Measurements from ENCODE around the gene NFATC2.

Gene NFATC2

DNA sequence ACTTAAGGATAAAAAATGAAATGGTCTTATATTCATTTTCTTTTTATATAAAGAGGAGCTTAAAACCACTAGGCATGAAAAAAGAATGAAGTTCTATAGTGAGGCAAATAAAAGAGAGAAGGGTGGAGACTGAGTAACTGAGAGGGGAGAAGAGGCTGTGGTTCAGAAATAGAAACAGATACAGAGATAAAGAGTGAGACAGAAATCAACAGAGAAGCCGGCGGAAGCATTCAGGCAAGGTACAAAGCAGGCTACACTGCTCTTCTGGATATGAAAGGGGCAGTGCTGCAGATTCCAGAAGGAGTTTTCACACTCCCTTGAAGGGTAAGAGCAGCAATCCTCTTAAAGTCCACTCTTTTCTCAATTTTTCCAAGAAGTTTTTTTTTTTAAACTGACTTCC lies 29.9 kb downstream of the NFATC2 start:
- DNase-seq, result no peak

DNA sequence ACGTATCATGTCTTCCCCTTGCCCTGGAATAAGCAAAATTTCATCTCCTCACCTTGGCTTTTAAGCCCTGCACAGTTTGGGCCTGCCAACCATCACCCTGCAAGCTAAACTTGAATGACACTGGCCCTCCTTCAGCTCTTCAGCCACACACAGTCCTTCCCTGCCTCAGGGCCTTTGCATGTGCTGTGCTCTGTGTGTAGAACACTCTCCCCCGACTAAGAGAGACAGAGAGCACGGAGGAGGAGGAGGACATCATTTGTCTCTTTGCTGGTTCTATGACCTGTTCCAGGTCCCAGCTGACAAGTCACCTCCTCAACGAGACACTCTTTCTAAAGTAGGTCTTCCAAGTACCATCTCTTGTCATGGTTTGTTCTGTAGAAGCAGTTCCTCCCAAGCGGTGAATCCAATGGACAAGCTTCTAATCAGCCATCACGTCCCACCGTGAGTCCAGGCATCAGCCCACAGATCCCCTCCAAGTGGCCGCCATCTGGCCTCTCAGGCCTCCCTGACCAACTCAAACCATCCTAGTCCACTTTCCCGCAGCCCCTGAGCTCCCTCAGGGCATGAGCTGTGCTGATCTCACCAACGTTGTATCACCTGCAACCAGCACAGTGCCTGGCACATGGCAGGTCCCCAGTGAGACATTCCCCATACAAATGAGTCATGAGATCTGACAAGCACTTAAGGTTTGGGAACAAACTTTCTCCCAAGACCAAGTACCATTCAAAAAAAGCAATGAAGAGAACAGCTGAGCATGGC lies 30.5 kb downstream of the NFATC2 start:
- no peak for DNase-seq

DNA sequence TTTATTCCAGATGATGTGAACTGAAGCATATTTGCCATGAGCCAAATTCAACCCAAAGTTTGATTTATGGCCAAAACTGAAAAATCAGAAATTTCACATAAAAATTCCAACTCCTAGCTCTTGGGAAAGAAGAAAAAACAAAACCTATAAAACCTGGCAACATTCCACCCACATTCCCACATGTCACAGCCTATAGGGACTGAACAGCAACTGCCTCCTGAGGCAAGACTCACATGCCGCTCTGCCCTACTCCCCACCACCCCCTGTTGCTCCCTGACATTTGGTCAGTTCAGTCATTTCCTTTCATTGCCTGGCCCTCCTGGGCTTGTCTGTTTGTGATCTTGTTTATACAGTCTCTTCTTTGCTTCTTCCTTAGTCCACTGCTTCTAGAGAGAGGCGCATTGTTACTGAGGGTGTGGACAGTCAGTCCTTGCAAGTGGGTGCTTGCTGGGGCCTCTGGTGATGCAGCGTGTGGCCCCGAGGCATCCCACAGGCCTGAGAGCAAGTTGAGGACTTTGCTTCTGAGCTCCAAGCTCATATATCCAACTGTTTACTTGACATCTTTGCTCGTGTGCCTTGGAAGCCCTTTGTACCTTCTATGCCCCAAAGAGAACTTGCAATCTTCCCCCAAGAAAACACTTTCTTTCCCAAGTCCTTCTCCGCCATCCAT lies 31.4 kb downstream of the NFATC2 start:
- no peak for DNase-seq

DNA sequence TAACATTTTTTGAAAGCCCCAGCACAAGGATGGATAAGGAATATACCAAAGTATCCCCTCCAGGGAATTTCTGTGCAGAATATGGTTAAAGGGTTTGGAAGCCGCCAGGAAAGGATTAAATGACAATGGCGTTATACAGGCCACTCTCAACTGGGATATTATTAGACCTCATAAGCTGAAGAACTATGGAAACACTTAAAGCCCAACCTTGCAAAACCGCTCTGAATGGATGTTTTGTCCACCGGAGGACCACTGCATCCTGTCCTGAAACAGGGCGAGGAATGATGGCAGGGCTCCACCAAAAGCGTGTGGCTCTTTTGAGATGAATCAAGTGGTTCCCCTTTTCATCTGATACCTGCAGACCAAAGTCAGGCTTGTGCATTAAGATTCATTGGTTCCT lies 32.4 kb downstream of the NFATC2 start:
- no peak for DNase-seq

DNA sequence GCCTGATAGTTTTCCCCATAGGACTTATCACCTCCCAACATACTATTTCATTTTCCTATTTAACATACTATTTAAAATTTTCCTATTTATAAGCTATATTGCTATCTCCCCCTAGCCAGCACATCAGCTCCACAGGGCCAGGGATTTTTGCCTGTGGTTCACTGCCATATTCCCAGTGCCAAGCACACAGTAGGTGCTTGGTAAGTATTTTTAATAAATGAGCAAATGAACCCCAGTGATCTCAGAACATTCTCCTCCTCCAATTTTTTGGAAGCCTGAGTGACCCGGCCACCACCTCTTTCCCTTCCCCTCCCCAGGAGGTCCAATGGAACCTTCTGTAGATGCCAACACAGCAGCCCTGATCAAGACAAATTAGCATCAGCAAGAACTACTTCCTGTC lies 33.3 kb downstream of the NFATC2 start:
- no peak for DNase-seq

DNA sequence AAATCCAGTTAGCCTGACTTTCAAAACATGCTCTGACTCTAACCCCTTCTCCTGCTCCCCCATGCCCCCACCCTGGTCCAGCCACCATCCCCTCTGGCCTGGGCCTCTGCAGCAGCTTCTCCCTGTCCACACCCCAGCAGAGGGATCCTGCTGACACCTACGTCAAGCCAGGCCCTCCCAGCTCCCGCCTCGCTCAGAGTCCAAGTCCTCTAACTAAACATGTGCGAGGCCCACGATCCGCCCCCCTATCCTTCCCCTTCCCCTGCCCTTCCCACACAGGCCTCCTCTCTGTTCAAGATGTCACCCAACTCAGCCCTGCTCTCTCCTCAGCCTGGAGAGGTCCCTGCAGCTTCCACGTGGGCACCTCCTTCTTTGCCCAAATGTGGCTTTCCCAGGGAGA lies 33.7 kb downstream of the NFATC2 start:
- no peak for DNase-seq

DNA sequence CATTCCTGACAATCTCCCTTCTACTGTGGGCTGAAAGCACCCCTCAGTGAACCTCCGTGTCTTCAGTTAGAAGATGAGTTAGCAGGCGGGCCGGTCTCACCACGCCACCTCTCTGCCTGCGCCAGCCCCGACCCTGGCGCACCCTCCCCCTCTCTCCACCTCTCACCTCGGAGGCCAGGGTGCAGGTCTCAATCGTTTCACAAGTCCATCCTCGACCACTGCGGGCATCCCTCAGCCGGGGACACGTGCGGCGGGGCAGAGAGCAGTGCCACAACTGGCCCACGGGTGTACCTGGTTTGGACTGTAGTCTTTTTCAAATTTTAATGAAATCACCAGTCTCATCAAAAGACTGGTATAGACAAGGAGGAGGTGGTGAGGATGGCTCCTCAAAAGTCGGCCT lies 34.4 kb downstream of the NFATC2 start:
- DNase-seq, result no peak

DNA sequence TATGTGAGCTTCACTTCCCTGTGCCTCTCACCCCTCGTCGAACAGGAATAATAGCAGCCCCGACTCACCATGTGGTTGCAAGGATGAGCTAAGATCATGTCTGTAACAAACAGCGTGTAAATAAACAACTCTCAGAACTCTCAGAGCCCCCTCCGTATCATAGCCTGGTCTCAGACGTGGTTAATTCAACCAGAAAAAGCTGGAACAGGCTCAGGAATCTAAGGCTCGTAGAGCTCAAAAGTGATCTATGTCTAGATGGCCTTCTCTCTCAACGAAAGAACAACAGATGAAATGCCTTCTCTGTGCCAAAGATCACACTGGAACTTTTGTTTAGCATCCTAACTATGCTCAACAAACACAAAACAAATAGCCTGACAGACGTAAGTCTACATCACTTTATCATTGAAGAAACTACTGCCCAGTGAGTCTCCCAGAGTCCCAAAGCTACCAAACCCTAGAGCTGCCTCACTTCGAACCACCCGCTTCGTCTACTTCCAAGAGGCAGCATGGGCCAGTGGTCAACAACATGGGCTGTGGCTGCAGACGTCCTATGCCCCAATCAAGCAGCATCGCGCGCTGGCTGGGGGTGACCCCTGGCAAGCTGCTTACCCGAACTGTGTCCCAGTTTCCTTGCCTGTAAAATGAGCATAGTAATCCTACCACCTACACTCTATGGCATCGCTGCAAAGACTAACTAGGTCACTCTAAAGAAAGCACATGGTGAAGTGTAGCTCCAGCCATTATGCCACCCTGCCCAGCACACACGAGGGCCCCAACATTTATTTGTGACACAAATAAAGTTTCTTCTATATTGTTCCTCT lies 35.1 kb downstream of the NFATC2 start:
- no peak for DNase-seq

DNA sequence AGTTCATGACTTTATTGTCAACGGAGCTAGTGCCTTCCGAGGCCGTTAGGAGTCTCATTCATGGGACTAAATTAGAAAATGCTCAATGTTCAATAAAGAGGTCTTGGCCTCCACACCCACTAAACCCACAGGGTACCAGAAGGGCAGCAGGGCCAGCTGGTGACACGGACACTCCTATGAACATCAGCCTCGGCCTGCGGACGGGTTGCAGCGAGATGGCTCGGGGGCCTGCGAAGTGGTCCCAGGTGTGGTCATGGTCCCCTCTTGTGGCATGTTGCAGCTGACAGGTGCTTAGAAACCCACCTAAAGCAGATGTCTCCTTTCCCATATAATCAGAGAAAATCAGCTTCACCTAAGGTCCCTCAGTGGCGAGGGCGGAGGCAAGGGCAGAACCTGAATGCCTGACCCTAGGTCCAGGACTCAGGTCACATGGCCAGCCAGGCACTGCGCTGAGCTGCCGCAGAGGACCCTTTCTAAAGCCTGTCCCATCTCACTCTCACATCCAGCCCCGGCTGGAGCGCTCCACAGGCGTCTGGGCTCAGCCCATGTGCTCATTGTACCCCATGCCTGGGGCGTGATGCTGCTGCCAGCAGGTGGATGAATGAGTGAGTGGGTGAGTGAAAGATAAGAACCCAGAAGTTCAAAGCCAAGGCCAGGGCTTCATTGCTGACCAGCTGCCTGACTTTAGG lies 35.8 kb downstream of the NFATC2 start:
- DNase-seq, result no peak

DNA sequence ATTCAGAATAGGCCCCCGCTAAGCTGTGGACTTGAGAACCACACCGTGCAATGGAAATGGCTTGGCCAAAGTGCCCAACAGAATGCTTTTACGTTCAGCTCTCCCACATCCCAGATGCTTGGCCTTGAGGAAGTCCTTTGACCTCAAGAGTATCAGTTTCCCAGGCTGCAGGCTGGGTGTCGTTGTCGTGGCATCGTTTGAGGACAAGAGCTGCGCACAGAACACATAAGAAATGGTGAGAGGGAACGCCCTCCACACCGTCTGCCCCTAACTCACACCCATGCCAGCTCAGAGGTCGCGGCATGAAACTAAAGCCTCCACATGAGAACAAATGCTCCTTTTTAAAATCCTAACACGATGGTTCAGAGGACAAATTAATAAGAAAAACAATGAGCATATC lies 37.0 kb downstream of the NFATC2 start:
- no peak for DNase-seq

DNA sequence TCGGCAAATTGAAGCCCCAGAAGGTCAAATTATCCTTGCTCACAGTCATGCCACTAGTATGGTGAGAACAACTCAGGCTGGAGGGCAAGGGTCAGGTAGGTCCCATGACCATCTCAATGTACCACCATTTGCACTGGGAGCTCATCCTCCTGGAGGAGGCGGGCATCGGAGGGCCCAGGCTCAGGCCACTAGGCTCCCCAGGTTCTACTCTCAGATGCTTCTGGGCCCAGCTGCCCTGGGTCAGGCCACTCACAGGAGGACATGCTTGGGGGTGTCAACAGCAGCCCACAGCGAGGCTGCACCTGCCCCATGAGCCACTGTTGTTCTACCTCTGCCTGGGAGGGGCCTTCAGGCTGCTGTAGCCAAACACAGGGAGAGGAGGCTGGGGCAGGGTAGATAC lies 39.1 kb downstream of the NFATC2 start:
- DNase-seq, result no peak

DNA sequence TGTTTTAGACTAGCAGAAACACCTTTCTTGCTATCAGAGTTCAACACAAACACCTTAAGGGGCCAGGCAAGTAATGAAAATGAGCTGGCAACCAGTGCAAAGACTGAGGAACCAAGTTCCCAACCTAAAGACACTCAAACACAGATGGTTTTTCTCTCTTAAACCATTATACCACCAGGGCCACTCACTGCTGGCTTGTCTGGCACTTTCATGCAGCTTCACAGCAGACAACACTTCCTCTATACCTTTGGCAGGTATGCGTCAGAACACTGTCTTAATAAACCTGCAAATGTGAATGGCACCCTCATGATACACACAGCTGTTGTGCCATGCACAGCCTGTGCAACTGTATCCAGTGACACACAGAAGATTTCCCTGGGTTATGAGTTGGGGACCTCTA lies 41.6 kb downstream of the NFATC2 start:
- DNase-seq, result no peak

DNA sequence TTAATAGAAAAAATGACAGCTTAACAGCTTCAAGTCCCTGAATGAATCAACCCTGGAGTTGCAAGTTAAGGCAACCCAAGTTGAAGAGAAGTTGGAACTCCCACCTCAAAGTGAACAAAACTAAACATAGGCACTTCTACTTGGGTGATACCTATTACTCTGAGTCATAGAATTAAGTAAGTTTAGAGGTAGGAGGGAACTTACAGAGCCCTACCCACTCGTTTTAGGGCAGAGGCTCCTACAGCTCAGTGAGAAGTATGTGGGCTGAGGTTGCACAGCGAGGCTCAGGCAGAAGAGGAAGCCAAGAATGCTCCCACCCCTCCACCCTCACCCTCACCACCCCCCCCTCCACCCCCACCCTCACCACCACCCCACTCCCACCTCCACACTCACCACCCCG lies 42.2 kb downstream of the NFATC2 start:
- DNase-seq, result peak; percentile 64

DNA sequence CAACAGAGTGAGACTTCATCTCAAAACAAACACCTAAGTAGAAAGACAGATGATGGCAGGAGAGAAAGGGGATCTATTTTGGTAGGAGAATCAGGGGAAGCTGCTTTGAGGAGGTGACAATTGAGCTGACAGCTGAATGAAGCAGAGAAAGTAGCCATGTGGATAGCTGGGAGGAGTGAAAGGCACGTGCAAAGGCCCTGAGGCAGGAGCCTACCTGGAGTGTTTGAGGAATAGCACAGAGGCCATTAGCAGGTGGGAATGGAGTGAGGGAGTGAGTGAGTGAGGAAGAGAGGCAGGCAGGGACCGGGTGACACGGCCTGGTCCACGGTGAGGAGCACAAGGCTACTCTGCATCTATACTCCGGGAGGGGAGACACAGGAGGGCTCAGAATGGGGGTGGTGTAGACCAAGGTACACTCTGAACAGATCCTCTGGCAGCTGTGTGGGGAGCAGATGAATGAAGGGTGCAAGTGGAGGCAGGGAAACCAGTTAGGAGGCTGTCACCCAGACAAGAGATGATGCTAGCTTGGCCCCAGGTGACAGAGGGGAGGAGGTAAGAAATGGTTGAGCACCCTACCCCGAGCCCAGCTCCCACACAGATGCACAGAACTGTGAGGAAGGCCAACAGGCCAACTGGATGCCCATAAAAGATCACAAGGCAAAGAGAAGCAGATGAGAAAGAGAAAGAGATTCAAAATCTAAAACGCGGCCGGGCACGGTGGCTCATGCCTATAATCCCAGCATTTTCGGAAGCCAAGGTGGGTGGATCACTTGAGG lies 43.6 kb downstream of the NFATC2 start:
- no peak for DNase-seq

DNA sequence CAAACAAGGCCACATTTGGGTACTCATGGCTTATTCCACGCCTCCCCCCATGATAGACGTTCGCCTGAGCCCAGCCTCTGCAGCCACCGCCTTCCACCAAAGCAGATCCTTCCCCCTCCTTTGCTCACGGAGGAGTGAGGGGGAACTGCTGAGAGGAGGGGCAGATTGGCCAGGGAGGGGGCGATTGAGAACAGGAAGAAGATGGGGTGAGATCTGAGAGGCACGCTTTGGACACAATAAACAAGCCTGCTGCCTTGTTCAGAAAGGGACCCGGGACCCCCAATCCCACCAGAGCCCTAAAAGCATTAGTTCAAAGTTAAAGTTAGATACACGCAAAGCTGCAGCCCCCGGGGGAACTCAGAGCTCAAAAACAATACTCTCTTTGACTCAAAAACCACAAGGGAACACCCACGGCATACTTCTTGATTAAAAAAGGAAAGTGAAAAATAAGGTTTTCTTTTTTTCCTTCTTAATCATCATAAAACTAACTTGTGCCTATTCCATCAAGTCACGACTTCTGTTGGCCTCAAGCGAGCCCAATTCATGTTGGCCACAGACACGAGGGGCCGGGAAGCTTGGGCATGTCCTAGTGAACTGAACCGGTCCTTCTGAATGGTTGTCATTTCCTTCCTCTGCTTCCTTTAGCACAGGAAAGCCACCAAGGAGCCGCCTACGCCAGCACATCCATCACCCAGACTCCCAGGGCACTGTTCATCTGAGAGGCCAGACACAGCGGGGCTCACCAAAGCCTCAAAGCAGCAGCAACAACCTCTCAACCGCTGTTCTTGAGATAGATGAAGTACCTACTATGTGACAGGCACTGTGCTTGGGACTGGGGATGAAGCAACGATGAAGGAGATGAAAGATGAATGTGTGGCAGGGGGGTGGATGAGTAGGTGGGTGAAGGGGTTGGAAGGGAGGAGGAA lies 44.7 kb downstream of the NFATC2 start:
- DNase-seq, result peak; percentile 86

DNA sequence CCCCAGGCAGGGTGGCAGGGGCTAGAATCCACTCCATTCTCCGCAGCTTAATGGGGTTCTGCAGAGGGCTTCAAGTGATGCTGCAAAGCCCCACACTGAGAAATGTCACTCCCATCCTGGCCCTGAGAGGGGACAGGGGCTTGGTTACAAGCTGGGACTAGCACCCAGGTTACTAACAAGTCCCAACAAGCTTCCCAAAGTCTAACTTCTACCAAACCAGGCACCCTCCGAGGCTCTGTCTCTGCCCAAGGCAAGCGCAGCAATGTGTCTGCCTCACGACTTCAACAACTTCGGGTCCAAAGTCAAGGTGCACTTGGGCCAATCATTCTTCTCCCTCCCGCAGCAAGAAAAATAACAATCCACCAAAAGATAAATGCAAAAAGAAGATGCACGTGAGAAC lies 45.6 kb downstream of the NFATC2 start:
- no peak for DNase-seq

DNA sequence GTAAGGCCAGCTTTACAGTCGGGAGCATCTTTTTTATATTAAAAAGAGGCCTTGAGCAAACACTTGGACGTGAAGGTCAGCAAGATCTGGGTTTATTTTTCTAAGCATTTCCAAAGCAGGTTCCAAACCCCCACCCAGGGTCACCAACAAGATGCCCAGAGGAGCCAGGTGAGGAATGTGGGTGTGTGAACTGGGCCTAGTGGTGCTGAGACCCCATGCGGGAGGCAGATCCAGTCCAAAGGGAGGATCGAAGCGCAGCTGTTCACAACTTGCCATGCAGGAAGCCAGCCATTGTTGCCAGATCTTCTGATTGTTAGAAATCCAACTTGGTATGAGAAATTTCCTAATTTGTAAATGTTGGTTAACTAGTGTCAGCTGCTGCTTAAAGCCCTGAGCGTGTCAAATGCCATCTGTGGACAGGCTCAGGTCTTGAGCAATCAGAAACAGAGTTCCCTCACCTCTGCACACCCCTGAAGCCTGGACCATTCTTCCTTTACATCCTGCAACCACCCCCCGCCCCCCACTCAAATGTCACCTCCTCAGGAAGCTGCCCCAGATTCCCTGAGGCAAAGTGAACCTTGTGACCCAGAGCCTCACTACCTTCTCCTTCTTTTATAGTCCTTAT lies 46.5 kb downstream of the NFATC2 start:
- DNase-seq, result no peak

DNA sequence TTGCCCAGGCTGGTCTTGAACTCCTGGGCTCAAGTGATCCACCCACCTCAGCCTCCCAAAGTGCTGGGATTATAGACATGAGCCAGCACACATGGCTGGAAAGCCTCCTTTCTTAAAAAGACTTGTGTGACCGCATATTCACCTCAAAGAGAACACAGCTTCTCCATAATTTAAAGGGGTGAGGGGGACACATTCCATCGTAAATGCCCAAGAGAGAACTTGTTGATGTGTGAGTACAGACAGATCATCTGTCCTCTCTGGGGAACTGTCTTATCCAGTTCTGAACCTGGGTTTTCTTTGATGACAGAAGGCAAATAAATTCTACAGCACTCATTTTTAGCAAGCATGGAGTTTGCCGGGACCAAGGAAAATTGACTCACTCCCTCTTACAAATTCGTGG lies 47.2 kb downstream of the NFATC2 start:
- DNase-seq, result no peak

DNA sequence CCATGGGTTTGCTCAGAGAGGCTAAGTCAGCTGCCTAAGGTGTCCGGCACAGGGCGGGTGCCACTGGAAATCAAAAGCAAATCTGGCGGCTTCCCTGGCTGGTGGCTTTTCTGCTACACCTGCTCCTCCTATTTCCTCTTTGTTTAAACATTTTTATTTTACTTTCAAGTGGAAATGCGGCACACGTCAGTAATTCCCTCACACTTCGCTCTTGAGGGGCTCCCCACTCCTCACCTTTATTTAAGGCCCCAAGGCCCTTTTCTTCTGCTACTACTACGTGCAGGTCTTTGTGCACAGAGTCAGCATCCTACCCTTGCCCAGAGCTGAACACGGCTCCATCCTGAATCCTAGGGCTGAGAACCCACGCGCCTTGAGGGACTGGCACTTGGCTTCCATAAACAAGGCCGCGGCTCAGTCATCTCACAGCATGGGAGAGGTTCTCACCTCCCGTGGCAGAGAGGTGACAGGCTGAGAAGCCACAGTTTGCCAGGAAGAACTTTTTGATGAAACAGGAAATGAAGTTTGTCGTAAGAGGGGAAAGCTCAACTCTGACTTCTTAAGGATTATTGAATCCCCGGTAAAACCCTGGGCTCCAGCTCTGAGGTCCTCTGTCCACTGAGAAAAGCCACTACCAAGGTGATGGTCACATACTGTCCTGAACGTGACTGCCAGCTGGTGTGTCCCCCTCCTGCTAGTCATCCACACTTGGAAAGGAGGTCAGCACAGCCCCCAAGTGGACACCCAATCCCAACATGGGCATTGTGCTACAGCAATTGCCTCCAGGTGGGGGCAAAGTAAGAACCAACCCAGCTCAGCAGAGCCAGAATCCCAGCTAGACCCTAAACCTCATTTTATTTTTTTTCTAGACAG lies 48.0 kb downstream of the NFATC2 start:
- no peak for DNase-seq

DNA sequence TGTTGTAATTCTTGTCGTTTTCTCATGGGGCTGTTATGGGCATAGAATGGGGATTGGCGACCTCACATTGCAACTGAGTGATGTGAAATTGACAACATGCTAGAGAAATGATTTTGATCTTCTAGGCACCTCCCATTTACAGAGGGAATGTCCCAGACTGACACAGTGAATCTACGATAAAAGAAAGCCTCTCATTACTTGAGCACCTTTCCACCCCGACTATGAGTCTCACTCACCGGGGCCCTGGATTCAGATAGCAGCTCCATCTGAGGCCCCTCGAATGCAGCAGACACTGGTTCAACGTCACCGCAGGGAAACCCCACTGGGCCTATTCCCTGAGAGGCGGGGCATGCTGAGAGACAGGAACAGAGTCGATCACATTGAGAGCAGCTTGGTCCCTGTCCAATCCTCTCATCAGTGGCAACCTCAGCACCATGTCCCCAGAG lies 49.1 kb downstream of the NFATC2 start:
- no peak for DNase-seq

Measured in GDM1 (cell line).